SK-N-SH treated with all-trans-retinoic acid at 6 μM for 48 hours (cell line): Measurements from ENCODE around the gene BEGAIN.

Experiments
- ARNTL ChIP-seq: fragments of 450-650 bp; formaldehyde crosslinking; IDR thresholded peaks from 2 replicates; pipeline ENCODE4 v1.5.0; 2020; ENCODE audit warnings: low read depth, mild to moderate bottlenecking, moderate library complexity, borderline replicate concordance
- CREB5 ChIP-seq: fragments of 250-450 bp; sonication (Bioruptor Pico); IDR thresholded peaks from 2 replicates; pipeline ENCODE4 v1.5.1; 2020; ENCODE audit warnings: low read depth, mild to moderate bottlenecking, moderate library complexity
- GLIS3 ChIP-seq: fragments of 250-450 bp; sonication (Bioruptor Pico); IDR thresholded peaks from 2 replicates; pipeline ENCODE4 v1.5.0; 2020; ENCODE audit warnings: mild to moderate bottlenecking, moderate library complexity
- ISL1 ChIP-seq: fragments of 250-450 bp; sonication (Bioruptor Pico); IDR thresholded peaks from 2 replicates; pipeline ENCODE4 v2.1.2; 2022; ENCODE audit warnings: mild to moderate bottlenecking, moderate library complexity
- PATZ1 ChIP-seq: fragments of 250-450 bp; sonication (Bioruptor Pico); IDR thresholded peaks from 2 replicates; pipeline ENCODE4 v1.8.0; 2020; ENCODE audit warnings: mild to moderate bottlenecking, moderate library complexity, borderline replicate concordance
- SNAI2 ChIP-seq: fragments of 250-450 bp; sonication (Bioruptor Pico); IDR thresholded peaks from 2 replicates; pipeline ENCODE4 v1.5.0; 2020; ENCODE audit warnings: mild to moderate bottlenecking, moderate library complexity
- TOX ChIP-seq: fragments of 250-450 bp; sonication (Bioruptor Pico); IDR thresholded peaks from 2 replicates; pipeline ENCODE4 v1.8.0; 2021; ENCODE audit warnings: mild to moderate bottlenecking, moderate library complexity, borderline replicate concordance
- ZC3H10 ChIP-seq: fragments of 250-450 bp; sonication (Bioruptor Pico); IDR thresholded peaks from 2 replicates; pipeline ENCODE4 v1.5.1; 2021; ENCODE audit warnings: mild to moderate bottlenecking, moderate library complexity
- ZFP3 ChIP-seq: fragments of 250-450 bp; sonication (Bioruptor Pico); IDR thresholded peaks from 2 replicates; pipeline ENCODE4 v1.5.0; 2020; ENCODE audit warnings: mild to moderate bottlenecking, moderate library complexity

GRCh38 chr14:100556936-100557505 lies 30.2 kb downstream of the BEGAIN start:
- TF ChIP-seq ISL1 (no peak), ZFP3 (CRISPR knock-in tag) (no peak), TOX (CRISPR knock-in tag) (no peak), GLIS3 (CRISPR knock-in tag) (no peak), CREB5 (CRISPR knock-in tag) (no peak), PATZ1 (CRISPR knock-in tag) (no peak), ARNTL (CRISPR knock-in tag) (no peak), ZC3H10 (CRISPR knock-in tag) (no peak), SNAI2 (no peak)
